SK-MEL-5 (cell line): ENCODE measurements around the gene MIEN1. TPM values are rescaled to one million over a fixed set of nuclear protein-coding genes. Genes with fewer than 3 reads are reported as not detected.

Source experiments
- DNase-seq: peaks from one replicate; pipeline ENCODE4 v3.0.0-alpha.2; 2016; ENCODE audit warnings: low read depth, low spot score
- in situ Hi-C: cut with HindIII; loops from 2 replicates; pipeline ENCODE4 v1.10.0; 2016; ENCODE audit warnings: low sequenced_read_pairs, high pct_unique_total_duplicates, low pct_unique_long_range_greater_than_20kb
- total RNA-seq: library from RNA; depleted of rRNA; stranded (reverse); fragments of >200 nt; shearing (Covaris generic); gene quantifications from 2 replicates; pipeline ENCODE4 v1.2.3, GENCODE V29; 2014

Gene MIEN1
- total RNA-seq, 1 experiment from 2014 or later = 50.0 TPM

DNA sequence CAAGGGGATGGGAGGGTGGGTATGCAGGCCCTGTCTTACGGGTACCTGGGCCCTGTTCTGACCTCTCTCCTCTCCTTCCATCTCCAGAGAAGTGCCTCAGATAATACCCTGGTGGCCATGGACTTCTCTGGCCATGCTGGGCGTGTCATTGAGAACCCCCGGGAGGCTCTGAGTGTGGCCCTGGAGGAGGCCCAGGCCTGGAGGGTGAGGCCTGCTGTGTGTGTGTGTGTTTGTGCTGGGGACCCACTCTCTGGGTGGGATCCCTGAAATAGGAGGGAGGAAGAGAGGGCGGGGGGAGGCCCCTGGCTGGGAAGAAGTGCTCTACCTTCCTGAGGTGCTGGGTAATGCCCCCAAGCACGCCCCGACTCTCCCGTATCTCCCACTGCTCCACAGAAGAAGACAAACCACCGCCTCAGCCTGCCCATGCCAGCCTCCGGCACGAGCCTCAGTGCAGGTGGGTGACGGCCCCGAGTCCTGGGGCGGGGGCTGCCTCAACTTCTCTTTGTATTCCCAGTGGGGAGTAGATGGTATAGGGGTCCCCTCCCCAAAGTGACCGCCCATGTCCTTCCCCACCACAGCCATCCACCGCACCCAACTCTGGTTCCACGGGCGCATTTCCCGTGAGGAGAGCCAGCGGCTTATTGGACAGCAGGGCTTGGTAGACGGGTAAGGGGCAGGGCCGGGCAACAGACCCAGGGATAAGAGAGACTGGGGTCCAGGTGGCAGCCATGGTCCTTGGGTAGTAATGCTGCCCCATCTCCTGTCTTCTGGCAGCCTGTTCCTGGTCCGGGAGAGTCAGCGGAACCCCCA lies 15.2 kb upstream of the MIEN1 start:
- DNase-seq = no peak
- in situ Hi-C loops = no loop called here

DNA sequence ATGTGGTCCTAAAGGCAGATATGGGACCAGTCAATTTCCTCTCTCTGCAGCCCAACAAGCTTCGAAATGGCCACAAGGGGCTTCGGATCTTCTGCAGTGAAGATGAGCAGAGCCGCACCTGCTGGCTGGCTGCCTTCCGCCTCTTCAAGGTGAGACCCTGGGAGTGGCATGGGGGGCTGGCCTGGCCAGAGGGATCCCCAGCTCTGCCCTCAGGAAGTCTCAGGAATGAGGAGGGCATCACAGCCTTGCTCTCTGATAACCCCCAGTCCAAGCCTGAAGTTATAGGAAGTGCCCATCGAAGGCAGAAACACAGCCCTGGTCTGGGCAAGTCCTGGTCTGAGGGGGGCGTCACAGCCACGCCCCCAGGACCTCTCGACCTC lies 14.5 kb upstream of the MIEN1 start:
- no peak for DNase-seq
- in situ Hi-C loops = no loop called here

DNA sequence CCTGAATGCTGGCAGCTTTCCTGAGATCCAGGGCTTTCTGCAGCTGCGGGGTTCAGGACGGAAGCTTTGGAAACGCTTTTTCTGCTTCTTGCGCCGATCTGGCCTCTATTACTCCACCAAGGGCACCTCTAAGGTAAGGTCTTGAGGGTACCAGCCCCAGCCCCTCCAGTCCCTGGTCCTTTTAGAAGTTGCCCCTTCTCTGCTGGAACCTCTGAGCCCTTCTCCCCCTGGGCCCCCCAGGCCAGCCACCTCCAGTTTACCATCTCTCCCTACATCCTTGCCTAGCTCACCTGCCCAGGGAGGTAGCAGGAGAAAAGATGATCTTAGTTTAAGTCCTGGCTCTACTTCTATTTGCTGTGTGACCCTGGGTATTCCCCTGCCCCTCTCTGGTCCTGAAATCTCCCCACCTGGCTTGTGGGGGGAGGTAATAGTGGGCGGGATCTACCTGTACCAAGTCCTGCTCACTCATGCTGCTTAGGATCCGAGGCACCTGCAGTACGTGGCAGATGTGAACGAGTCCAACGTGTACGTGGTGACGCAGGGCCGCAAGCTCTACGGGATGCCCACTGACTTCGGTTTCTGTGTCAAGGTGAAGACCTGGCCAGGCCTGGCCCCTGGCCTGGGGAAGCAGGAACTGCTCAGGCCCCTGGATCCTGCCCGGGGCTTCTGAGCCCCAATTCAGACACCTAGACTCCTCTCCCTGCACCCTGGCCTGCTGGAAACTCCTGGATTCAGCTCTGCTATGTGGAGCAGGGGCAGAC lies 13.9 kb upstream of the MIEN1 start:
- DNase-seq = no peak
- in situ Hi-C loops = no loop called here

DNA sequence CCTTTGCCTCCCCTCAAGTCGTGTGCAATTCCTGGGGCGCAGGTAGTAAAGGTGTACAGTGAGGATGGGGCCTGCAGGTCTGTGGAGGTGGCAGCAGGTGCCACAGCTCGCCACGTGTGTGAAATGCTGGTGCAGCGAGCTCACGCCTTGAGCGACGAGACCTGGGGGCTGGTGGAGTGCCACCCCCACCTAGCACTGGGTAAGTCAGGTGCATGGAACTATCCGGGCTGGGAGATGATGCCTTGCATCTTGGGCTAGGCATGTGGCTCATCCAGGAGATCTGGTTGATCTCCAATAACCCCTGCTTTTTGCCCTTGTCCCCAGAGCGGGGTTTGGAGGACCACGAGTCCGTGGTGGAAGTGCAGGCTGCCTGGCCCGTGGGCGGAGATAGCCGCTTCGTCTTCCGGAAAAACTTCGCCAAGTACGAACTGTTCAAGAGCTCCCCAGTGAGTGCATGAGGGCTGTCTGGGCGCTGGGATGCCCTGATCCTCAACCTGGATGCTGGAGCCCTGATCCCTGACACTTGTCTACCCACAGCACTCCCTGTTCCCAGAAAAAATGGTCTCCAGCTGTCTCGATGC lies 12.6 kb upstream of the MIEN1 start:
- in situ Hi-C loops = no loop called here
- DNase-seq = no peak

DNA sequence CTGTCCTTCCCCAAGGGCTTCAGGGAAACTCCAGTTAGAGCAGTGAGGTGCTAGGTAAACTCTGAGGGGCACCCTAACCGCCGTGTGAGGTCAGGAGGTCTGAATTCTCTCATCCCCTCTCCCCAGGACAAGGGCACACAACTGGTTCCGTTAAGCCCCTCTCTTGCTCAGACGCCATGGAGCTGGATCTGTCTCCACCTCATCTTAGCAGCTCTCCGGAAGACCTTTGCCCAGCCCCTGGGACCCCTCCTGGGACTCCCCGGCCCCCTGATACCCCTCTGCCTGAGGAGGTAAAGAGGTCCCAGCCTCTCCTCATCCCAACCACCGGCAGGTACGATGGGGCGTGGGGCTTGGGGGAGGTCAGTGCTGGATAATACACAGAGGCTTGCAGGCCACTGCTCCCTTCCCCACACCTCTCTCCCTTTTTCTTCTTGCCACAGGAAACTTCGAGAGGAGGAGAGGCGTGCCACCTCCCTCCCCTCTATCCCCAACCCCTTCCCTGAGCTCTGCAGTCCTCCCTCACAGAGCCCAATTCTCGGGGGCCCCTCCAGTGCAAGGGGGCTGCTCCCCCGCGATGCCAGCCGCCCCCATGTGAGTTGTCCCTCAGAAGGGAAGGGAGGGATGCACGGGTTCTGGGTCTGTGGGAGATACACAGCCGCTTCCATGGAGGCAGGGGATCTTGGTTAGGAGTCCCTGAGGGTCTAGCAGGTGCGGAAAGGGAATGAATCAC lies 12.0 kb upstream of the MIEN1 start:
- in situ Hi-C loops = no loop called here
- DNase-seq = no peak

DNA sequence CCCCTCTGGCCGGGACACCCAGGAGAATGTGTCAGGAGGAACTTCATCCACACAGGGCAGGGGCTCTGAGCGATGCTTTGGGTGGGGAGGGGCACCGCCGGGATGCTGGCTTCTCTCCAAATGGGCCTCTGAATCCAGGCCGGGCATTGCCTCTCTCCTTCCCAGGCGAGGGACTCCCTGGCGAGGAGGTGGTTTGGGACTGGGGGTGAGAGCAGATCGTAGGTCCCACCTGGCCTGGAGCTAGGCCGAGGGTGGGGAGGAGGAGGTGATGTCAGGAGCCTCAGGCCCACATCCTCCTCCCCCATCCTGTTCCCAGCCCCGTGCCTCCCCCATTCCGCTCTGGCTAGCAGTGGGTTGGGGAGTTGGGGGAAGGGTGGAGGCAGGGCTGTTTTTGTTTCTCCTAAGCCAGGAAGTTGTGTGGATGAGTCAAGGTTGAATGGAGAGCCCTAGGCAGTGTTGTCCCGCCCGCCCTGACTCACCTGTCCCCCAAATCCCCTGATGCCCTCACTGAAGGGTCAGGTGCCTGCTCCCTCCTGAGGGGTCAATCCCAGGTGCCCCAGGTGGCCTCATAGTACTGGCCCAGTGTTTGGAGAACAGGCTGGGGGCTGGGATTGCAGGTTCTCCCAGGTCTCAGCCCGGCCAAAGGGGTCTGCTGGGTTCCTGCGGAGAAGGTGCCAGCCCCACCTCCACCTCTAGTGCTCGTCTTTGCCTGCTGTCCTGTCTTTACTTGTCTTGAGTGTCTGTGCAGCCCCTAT lies 10.2 kb upstream of the MIEN1 start:
- DNase-seq = no peak
- in situ Hi-C loops = no loop called here

DNA sequence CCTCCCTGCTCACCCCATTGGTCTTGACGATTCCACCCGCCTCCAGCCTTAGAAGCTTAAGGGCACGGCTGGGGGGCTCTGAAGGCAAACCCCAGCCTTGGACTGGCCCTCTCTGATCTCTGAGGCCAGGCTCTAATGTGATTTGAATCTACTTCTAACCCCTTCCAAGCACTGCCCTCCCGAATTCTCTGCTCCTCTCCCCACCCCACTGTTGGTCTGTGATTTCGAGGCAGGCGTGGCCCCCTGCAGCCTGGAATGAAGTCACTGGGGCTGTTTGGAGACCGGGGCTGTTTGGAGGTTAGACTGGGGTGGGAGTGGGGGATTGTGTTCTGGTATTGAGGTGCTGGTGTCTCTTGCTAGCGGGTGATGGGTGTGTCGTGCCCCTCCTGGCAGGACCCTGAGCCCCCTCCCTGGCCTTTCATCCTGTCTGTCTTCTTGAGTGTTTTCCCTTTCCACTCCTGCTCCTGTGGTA lies 9.6 kb upstream of the MIEN1 start:
- no peak for DNase-seq
- in situ Hi-C loops = no loop called here

DNA sequence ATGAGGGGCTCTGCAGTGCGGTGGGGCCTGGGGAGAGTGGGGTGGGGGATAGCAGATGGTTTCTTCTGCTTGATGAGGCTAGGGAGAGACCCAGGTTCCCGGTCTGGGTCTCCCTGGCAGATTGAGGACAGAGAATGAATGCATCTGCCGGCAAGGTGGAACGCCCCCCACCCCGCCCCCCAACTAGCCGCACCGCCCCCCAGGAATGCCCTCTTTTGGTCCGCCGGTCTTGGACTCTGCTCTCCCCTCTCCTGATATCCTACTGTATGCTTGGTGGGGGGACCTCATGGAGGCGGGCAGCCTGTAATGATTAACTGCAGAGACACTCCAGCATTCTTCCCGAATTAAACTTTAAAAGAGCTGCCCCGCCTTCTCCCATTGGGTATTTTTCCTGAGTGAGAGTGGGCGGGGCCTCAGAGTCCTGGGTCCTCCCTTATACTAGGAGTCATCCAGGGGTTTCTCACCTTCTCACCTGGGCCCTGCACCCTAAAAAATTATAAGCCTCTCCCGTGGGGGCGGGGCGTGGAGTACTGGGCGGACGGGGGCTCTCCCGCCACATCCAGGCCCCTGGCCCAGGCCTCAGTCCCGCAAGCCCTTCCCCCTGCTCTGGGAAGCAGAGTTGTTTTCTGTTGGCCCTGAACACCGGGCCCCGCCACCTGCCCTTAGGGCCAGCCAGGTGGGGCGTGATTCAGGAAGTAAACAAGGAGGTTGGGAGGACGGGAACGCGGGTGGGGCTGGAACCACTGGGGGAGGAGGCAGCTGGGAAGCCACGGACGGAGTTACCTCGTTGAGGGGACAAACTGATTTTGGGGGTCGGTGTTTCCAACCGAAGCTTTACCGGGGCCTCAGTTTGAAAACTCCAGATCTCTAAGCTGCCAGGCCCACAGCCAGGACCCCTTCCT lies 8.9 kb upstream of the MIEN1 start:
- DNase-seq = no peak
- in situ Hi-C loops = no loop called here

DNA sequence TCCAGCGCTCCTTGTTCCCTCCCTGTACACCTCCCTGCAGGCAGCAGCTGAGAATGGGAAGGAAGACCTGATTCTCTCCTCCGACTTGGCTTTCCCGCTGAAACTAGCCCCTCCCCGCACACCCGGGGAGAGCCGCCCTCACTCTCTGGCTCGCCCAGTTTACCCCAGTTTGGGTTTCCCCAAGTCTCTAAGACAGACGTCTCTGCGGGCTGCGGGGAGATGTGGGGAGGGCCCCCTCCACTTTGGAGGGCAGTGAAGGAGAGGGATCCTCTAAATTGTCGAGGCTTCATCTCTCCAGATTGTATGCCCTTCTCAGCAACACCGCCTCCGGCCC lies 8.2 kb upstream of the MIEN1 start:
- in situ Hi-C loops = no loop called here
- DNase-seq = no peak

DNA sequence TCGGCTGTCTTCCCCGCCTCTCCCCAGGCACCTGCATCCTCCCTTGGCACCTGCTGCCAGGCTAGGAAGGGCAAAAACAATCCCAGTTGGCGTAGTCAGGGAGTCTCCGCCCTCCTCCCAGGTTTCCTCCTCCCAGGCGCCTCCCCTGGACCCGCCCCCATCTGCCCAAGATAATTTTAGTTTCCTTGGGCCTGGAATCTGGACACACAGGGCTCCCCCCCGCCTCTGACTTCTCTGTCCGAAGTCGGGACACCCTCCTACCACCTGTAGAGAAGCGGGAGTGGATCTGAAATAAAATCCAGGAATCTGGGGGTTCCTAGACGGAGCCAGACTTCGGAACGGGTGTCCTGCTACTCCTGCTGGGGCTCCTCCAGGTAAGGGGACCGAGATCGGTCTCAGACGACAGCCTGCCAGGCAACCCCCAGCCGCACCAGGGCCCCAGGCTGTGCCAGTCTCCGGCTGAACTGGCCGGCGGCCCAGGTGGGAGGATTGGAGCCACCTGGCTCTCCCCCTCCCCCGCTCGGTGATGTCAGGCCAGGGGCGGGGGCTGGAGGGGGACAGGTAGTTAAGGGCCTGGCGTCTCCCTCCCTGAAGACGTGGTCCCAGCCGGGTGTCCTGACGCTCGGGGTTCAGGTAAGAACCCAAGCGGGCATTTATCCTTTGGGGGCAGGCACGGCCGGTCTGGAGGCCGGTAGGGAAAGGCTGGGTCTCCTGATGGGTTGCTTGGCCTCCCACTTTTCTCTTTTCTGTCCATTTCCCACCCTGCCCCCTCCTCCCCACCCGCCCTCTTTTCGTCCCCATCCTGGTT lies 7.6 kb upstream of the MIEN1 start, which contains the start of gene GRB7:
TSS of gene GRB7 (plus strand) at position 179 of the 808 bp plus-strand sequence. CDS start 4,364 bp downstream, outside the sequence.
- no peak for DNase-seq
- in situ Hi-C loops = no loop called here

DNA sequence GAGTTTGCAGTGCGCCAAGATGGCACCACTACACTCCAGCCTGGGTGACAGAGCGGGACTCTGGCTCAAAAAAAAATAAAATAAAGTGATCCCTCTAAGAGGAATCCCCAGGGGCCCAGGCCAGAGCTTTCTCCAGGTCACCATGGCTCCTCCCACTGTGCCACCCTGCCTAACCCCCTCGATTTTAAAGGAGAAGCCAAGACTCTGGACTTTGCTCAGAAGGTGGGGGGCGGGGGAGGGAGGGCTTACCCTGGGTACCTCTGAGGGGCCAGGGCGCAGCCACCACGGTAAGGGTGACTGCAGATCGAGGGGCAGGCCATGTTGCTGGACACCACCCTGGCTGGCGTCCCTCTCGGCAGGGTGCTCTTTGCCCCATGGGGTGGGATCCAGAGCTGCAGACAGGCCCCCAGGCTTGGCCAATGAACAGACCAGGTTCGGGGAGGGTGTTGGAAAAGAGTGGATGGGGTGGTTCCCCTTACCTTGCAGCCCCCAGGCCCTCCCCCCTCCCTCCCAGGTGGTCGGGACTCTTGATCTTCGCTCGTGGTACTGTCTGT lies 7.0 kb upstream of the MIEN1 start:
- in situ Hi-C loops = no loop called here

DNA sequence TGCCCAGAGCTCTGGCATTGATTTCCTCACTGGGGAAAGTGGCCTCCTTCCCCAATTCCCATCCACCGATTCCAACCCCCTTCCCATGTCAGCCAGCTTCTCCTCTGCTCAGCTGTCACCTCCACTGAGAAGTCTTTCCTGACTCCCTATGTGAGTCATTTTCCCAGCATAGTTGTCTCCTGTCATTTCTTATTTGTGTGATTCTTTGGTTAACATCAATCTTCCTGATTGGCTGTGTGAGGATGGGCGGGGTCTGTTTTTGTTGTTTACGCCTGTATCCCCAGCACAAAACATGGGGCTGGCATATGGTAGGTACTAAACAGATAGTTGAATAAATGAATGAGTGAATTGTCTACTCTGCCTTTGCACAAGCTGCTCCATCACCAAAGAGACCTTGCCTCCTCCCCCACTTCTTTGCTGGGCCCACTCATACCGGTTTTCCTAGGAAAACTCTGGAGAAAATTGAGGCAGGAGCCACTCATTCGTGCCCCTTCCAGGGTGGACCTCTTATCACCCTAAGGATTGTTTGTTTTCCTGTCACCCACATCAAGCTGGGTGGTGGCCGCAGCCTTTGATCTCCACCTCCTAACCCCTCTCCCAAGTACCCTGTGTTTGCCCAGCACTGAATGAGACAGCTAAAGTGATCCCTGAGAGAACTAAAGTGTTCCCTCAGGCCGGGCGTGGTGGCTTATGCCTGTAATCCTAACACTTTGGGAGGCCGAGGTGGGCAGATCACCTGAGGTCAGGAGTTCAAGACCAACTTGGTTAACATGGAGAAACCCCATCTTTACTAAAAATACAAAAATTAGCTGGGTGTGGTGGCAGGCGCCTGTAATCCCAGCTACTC lies 6.2 kb upstream of the MIEN1 start:
- DNase-seq = peak; percentile 33
- in situ Hi-C loops = no loop called here

More for the DNA sequence above, 7.0 kb upstream of the MIEN1 start:
- no peak for DNase-seq

DNA sequence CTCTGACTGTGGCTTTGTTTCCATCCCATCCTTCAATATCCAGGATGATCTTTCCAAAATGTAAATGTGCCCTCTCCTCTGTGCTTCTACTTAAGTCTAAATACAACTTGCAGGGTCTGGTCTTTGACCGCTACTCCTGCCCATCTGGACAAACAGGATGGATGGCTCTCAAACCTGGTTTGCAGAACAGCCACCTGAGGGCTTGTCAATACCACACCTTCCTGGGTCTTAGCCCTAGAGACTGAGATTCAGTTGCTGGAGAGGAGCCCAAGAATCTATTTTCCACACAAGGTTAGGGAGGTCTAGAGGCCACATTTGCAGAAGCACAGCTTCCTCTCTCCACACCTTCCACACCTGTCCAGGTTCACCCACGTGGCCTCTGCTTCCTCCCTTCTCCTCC lies 5.5 kb upstream of the MIEN1 start:
- no peak for DNase-seq
- in situ Hi-C loops = no loop called here

DNA sequence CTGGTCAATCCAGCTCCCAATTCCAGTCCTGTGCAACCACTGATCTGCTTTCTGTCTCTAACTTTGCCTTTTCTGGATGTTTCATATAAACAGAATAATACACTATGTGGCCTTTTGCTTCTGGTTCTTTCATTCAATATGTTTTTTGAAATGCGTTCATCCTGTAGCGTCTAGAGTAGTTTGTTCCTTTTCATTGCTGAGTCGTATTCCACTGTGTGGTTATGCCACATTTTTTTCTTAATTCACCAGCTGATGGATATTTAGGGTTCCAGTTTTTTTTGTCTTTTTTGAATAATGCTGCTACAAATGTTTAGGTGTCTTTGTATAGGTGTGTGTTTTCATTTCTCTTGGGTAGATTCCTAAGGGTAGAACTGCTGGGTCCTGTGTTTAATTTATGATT lies 2.3 kb upstream of the MIEN1 start:
- in situ Hi-C loops = no loop called here
- DNase-seq = no peak
